Fibroblast of skin of left biceps (primary cell): Measurements from ENCODE around the gene CAVIN4.

Experiments used
- DNase-seq, 2 experiments: peaks; one replicate each; pipeline ENCODE4 v3.0.0-alpha.2; 2013; ENCODE audit warnings: low read depth in 2 of 2

The CAVIN4 gene

DNA sequence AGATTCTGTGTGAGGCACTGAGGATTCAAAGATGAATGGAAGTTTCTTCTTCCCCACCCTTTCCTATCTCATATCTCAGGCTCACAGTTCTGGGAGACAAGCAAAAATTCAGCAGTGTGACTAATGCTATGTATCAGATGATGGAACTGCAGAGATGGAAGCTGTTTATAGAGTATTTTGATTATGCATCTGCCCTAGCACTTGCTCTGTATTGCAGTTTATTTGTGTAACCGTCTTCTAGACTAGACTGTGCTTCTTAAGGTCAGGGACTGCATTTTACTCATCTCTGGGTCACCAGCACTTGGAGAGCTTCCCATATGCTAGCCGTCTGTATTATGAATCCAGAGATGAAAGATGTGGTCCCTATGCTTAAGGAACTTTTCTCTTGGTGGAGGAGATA is 12.6 kb downstream of the CAVIN4 start:
- DNase-seq = no peak

DNA sequence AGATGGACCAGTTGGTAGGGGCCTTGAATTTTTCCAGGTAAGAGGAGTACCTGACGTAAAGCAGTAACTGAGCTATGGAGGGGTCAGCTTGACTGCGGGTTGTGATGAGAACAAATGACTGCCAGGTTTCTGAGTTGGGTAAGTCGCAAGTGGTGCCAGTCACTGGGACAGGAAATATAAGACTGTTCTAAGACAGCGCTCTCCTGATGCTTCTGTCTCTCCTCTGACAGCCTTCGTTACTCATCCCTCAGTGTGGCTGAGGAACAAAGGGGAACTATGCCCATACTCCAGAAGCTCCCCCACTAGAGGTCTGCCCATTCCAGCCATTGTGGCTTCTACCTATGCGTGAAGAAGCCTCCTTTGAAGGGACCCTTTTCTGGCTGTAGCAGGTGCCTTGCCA is 13.3 kb downstream of the CAVIN4 start:
- DNase-seq = no peak

DNA sequence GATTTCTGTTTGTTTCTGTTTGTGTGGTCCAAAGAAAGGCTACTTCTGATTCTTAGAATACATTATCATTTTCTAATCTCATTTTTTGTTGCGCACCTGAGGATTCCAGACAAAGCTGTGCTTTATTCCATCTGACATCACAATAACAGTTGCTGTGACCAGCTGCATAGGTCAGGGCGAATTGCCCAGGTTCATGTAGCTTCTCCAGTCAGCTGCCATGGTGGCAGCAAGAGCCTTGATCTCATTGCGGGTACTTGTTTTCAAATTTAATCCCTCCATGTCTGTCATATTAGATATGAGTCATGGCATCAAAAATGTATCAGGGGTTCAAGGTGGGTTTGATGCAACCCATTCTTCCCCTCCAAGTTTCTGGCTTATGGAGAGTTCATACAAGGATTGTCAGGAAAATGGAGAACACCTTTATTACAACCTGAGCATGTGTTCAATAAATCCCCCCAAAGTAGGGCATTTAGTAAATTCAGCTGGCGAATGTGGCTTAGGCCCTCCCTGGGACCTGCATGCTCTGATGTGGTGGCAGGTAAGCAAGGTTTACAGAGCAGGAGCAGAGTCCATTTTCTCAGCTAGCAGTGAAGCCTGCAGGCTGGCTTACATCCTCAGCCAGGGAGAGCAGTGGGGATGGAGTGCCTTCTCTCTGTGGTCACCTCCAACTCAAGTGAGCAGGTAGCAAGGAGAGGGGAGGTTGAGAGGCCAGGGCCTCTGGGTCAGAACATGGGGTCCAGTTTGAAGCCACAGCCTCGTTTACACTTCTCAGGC is 13.9 kb downstream of the CAVIN4 start:
- no peak for DNase-seq

DNA sequence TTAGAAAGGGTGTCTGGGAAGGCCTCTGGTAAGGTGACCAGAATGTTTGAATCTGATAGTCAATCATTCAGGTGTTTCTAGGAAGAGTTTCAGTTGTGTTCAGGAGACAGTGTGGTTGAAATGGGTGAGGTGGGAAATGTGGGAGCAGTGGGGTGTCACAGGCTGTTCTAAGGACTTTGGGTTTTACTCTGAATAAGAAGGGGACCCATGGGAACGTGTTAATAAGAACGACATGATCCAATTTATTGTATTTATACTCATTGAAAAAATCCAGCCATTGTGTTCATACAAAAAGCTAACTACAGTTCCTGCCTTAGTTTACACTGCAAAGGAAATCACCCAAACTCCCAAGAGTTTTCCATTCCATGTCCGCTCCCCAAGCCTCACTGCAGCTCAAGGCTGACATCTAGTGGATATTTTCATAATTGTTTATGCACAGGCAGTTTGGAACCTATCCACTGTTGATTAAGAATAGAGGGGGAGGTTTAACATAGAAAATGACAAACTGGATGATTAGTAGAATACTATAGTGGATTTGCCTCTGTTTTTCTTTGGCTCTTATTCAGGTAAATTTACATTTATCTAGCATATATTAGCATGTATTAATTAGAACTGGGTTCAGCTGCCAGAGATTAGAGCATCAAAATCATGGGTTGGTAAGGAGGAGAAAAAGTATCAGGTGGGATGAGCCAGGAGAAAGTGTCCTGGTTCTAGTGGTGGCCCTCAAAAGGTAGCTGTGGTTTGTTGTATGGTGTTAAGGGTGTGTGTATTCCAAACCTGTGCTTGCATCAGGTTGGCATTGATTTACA is 17.7 kb downstream of the CAVIN4 start:
- DNase-seq = peak in 1 of 2 experiments; percentile 26

DNA sequence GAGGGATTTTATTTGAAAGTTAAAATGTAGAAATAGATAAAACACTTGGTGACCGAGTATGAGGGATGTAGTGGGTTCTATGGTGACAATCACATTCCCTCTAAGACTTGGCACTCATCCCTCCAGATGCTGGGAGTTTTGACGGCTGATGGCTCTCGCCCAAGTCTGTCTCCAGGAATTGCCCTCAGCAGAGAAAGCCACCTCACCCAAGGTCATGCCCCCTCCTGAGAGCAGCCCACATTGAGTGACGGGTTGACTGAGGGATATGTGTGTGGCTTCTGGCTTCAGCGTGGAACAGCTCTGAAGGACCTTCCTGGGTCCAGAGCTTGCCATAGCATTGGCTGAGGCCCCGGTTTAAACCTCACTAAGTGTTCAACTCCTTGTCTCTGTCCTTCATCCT is 19.4 kb downstream of the CAVIN4 start:
- no peak for DNase-seq

DNA sequence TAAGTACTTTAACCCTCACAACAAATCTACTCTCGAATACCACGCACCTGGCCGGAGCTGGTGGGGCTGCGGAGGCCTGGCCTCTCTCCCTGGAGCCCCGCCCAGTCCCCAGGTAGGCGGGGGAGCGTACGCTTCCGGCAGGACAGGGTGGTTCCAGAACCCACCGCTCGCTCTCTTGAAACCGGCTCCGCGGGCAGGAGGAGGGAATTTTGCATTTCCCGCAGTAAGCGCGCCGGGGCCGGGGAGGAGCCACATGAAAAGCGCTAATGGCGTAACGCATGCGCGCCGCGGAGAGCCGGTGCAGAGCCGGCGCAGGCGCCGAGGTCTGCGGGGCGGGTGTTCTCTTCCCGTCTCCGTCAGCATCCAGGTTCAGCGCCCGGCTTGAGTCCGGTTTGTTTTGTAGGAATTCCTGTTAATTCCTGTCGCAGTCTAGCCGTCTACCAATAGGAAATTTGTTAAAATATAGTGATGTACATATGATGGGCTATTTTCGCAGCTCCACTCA is 20.8 kb downstream of the CAVIN4 start:
- peak in 1 of 2 experiments; percentile 37 for DNase-seq

DNA sequence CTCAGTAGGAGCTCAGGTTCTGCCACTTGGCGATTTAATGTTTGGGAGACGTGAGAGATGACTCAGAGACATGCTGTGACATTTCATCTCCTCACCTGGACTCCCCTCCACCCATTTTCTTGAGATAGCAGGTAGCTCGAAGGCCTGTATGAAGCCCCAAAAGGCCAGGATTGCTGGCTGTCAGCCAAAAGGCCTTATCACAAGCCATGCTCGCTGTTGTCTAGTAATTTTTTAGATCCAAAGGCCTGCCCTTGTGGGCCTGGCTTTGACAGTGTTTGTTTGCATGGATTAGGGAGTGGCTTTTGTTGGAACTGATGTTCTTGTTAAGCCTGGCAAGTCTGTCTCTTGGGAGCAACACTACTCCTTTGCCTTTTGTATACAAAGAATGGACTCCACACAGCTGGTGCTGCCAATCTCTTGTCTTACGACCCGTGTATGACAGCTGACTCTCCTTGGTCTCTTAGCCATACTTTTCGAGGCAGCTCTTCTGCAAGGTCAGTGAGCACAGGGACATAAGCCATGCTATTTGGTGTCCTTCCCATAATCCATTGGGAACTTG is 22.7 kb downstream of the CAVIN4 start:
- no peak for DNase-seq

DNA sequence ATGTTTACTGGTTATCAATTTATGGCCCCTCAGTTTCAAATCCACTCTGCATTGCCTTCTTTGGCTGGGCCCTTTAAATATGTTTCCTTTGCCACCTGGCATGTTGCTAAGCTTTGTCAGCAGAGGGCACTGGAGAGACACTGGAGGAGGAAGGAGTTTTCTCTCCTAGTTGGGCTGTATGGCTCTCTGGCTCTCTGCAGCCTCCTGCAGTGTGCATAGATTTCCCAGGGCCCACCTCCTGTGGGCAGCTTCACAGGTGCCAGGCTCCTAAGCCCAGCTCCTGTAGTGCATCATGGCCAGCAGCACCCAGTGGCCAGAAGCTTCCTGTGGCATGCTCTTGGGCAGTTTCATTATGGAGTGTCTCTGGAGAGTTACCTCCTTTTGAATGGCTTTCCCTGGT is 23.3 kb downstream of the CAVIN4 start:
- DNase-seq = no peak

DNA sequence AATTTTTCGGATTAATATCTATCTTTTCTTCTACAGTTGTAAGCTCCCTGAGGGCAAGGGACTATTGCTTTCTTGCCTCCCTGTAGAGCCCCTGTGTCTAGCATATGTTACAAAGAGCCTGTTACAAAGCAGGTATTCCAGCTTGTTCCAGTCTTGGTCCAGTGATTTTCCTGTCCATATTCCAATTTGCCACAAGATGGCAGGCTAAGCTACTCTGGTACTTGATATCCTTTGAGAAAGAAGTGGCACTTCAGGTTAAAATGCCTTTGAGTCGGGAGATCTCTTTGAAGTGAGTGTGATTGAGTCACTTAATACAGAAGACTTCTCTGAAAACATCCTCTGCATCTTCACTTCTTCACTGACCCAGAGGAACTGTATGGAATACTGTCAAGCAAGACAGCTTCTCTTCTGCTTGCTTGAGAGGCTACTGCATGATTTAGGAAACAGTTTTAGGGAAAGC is 24.5 kb downstream of the CAVIN4 start:
- DNase-seq = peak in 1 of 2 experiments; percentile 17

DNA sequence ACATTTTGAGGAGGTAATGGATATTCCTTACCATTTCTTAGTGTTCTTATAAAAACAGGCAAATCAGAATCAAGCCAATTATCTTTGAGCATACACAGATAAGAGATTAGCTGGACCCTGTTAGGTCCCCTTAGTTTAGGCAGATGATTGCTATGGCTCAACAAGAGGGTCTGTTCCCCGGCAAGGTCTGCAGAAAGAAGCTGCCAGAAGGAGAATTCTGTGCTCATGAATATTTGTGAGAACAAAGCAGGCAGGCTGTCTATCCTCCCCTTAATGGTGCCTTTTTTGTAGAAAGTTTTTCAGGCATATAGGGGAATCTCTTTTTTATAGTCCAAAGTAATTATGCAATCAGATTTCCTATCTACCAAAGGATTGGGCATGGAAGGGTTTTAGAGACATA is 27.5 kb downstream of the CAVIN4 start:
- DNase-seq = no peak

DNA sequence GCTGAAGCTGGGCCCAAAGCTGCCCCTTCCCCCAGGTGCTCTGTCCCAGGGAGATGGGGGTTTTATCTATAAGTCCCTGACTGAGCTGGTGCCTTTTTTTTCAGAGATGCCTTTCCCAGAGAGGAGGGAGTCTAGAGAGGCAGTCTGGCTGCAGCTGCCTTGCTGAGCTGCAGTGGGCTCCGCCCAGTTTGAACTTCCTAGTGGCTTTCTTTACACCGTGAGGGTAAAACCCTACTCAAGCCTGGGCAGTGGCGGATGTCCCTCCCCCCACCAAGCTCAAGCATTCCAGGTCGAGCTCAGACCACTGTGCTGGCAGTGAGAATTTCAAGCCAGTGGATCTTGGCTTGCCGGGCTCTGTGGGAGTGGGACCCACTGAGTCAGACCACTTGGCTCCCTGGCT is 41.3 kb downstream of the CAVIN4 start:
- no peak for DNase-seq

DNA sequence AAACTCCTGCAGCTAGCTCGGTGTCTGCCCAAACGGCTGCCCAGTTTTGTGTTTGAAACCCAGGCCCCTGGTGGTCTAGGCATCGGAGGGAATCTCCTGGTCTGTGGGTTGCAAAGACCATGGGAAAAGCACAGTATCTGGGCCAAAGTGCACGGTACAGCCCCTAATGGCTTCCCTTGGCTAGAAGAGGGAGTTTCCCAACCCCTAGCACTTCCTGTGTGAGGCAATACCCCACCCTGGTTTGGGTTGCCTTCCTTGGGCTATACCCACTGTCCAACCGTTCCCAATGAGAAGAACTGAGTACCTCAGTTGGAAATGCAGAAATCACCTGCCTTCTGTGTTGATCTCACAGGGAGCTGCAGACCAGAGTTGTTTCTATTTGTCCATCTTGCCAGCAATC is 41.8 kb downstream of the CAVIN4 start:
- DNase-seq = no peak

DNA sequence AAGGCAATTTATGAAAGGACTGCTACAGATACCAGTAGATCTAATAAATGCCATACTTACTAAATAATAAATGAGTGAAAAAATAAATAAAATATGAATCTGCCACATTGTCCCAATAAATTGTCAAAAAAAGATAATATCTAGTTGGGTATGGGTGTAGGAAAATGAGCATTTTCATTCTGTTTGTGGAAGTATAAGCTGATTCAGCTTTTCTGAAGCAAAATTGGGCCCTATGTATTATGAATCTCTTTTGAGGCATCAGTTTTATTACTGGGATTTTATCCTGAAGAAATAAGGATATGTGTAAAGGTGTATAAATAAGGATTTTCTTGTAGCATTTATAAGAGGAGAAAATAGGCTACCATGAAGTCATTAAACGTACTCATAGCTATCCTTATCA is 46.1 kb downstream of the CAVIN4 start:
- DNase-seq = no peak

DNA sequence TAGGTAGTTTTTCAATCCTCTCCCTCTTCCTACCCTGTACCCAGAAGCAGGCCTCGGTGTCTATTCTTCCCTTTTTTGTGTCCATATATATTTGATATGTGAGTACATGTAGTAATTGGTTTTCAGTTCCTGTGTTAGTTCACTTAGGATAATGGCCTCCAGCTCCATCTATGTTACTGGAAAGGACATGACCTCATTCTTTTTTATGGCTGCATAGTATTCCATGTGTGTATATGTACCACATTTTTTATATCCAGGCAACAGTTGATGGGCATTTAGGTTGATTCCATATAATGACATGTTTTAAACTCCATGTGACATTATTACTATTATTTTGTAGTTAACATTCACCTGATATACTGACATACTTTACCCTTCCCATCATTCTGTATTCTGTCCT is 49.1 kb downstream of the CAVIN4 start:
- no peak for DNase-seq

DNA sequence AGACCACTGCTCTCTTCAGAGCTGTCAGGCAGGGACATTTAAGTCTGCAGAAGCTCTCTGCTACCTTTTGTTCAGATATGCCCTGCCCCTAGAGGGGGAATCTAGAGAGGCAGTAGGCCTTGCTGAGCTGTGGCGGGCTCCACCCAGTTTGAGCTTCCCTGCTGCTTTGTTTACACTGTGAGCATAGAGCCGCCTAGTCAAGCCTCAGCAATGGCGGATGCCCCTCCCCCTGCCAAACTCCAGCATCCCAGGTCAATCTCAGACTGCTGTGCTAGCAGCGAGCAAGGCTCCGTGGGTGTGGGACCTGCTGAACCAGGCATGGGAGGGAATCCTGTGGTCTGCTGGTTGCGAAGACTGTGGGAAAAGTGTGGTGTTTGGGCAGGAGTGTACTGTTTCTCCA is 59.9 kb downstream of the CAVIN4 start:
- DNase-seq = no peak
